HepG2 (cell line): ENCODE data around the gene NIPAL1. TPM values are rescaled to one million over a fixed set of nuclear protein-coding genes. Genes with fewer than 3 reads are reported as not detected.

Experiments used
- DMAP1 ChIP-seq: IDR thresholded peaks from 2 replicates; pipeline ENCODE4 v1.6.1; 2016
- POGZ ChIP-seq: sonication (generic); formaldehyde crosslinking; IDR thresholded peaks from 2 replicates; pipeline ENCODE4 v1.4.0; 2020; ENCODE audit warnings: mild to moderate bottlenecking, missing genetic modification reagents
- ZKSCAN5 ChIP-seq: sonication (generic); formaldehyde crosslinking; IDR thresholded peaks from 2 replicates; pipeline ENCODE4 v1.5.1; 2020; ENCODE audit warnings: mild to moderate bottlenecking, missing genetic modification reagents
- ZNF460 ChIP-seq: sonication (generic); formaldehyde crosslinking; IDR thresholded peaks from 2 replicates; pipeline ENCODE4 v1.5.1; 2020; ENCODE audit warnings: missing genetic modification reagents, mild to moderate bottlenecking, borderline replicate concordance
- polyA plus RNA-seq, 8 experiments: library from polyadenylated mRNA; depleted of rRNA in 3 of 8; stranded (reverse) in 7 of 8; unstranded in 1 of 8; fragments of >200 nt; fragmentation: Illumina TruSeq in 4 of 8; extraction: Trizol in 4 of 8; gene quantifications; 2 replicates each; pipeline versions ENCODE4 v1.2.1 to v1.2.3, GENCODE V29; 2011 to 2016; ENCODE audit warnings: low read depth in 4 of 8, missing spikeins in 1 of 8, mixed read lengths in 1 of 8; ENCODE audit not compliant: insufficient read depth in 1 of 8
- total RNA-seq, 5 experiments: library from RNA; depleted of rRNA; stranded (reverse); fragments of >200 nt; fragmentation: Illumina TruSeq; extraction: Trizol; gene quantifications; 2 replicates each; pipeline ENCODE4 v1.2.3, GENCODE V29; 2016; ENCODE audit warnings: low read depth in 1 of 5
- TF ChIP-seq, protein P1 (sequence below): sonication (generic); formaldehyde crosslinking; IDR thresholded peaks from 2 replicates; pipeline ENCODE4 v1.9.0; 2022; ENCODE audit warnings: missing genetic modification reagents, mild to moderate bottlenecking, borderline replicate concordance
- TF ChIP-seq, protein P2 (sequence below): sonication (generic); formaldehyde crosslinking; IDR thresholded peaks from 2 replicates; pipeline ENCODE4 v1.4.0; 2020; ENCODE audit warnings: missing genetic modification reagents, mild to moderate bottlenecking, borderline replicate concordance
- TF ChIP-seq, protein P3 (sequence below): sonication (generic); formaldehyde crosslinking; IDR thresholded peaks from 2 replicates; pipeline ENCODE4 v1.4.0; 2020; ENCODE audit warnings: mild to moderate bottlenecking, missing genetic modification reagents, borderline replicate concordance
- TF ChIP-seq, protein P4 (sequence below): sonication (generic); formaldehyde crosslinking; IDR thresholded peaks from 2 replicates; pipeline ENCODE4 v1.4.0; 2020; ENCODE audit warnings: mild to moderate bottlenecking, missing genetic modification reagents

The NIPAL1 gene
- total and polyA plus RNA-seq, 2 of the 13 experiments (the other 11 are each of a cell fraction or from before 2014, with no cell fraction given), result 1.4 to 3.4 TPM

DNA sequence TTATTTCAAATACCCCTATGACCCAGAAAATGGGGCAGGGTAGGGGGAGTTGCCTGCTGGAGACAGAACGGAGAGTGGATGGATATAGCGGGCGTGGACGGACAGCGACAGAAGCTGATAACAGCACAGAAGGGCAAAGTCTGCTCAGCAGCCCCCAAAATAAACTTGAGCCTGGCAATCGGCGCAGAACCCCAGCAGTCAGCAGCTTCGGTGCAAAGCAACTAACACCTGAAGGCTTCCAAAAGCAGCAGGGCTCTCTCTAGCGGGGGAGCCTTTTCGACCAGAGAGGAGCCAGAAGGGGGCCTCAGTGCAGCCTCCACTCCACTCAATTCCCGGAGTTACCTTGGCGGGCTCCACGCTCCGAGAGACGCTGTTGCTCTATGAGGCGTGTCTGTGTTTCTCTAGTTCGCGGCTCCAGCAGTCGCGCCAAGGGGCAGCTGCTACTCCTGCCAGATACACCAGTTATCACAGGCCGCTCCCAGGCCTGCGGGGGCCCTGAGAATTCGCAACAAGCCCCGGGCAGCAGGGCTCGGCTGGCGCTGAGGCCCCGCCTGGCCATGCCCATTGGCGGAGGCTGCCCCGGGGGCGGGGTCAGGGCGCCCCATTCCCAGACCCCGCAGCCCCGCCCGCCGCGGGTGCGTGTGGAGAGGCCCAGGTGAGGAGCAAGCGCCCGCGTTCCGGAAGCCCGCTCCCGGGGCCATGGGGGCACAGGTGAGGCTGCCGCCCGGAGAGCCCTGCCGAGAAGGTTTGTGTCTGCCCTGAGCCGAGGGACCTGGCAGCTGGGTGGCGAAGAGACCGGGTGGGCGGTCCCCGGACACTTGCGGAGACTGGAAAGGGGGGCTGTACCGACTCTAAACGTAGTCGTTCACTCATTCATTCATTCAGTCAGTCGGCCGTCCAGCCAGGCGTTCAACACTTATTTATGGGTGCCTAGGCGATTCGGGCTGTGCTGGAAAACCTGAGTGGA, at the start of gene NIPAL1, which contains the start of gene CNGA1 (continued):
- TF ChIP-seq, protein P1, sequence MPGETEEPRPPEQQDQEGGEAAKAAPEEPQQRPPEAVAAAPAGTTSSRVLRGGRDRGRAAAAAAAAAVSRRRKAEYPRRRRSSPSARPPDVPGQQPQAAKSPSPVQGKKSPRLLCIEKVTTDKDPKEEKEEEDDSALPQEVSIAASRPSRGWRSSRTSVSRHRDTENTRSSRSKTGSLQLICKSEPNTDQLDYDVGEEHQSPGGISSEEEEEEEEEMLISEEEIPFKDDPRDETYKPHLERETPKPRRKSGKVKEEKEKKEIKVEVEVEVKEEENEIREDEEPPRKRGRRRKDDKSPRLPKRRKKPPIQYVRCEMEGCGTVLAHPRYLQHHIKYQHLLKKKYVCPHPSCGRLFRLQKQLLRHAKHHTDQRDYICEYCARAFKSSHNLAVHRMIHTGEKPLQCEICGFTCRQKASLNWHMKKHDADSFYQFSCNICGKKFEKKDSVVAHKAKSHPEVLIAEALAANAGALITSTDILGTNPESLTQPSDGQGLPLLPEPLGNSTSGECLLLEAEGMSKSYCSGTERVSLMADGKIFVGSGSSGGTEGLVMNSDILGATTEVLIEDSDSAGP, result peak; percentile 55; the same call in 1 of the 2 replicates
- TF ChIP-seq ZKSCAN5 (CRISPR knock-in tag), result no peak
- TF ChIP-seq, protein P2, sequence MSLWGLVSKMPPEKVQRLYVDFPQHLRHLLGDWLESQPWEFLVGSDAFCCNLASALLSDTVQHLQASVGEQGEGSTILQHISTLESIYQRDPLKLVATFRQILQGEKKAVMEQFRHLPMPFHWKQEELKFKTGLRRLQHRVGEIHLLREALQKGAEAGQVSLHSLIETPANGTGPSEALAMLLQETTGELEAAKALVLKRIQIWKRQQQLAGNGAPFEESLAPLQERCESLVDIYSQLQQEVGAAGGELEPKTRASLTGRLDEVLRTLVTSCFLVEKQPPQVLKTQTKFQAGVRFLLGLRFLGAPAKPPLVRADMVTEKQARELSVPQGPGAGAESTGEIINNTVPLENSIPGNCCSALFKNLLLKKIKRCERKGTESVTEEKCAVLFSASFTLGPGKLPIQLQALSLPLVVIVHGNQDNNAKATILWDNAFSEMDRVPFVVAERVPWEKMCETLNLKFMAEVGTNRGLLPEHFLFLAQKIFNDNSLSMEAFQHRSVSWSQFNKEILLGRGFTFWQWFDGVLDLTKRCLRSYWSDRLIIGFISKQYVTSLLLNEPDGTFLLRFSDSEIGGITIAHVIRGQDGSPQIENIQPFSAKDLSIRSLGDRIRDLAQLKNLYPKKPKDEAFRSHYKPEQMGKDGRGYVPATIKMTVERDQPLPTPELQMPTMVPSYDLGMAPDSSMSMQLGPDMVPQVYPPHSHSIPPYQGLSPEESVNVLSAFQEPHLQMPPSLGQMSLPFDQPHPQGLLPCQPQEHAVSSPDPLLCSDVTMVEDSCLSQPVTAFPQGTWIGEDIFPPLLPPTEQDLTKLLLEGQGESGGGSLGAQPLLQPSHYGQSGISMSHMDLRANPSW (CRISPR knock-in tag), result peak; percentile 81; the same call in 1 of the 2 replicates
- TF ChIP-seq POGZ (CRISPR knock-in tag), result peak; percentile 28; the same call in 1 of the 2 replicates
- TF ChIP-seq, protein P3, sequence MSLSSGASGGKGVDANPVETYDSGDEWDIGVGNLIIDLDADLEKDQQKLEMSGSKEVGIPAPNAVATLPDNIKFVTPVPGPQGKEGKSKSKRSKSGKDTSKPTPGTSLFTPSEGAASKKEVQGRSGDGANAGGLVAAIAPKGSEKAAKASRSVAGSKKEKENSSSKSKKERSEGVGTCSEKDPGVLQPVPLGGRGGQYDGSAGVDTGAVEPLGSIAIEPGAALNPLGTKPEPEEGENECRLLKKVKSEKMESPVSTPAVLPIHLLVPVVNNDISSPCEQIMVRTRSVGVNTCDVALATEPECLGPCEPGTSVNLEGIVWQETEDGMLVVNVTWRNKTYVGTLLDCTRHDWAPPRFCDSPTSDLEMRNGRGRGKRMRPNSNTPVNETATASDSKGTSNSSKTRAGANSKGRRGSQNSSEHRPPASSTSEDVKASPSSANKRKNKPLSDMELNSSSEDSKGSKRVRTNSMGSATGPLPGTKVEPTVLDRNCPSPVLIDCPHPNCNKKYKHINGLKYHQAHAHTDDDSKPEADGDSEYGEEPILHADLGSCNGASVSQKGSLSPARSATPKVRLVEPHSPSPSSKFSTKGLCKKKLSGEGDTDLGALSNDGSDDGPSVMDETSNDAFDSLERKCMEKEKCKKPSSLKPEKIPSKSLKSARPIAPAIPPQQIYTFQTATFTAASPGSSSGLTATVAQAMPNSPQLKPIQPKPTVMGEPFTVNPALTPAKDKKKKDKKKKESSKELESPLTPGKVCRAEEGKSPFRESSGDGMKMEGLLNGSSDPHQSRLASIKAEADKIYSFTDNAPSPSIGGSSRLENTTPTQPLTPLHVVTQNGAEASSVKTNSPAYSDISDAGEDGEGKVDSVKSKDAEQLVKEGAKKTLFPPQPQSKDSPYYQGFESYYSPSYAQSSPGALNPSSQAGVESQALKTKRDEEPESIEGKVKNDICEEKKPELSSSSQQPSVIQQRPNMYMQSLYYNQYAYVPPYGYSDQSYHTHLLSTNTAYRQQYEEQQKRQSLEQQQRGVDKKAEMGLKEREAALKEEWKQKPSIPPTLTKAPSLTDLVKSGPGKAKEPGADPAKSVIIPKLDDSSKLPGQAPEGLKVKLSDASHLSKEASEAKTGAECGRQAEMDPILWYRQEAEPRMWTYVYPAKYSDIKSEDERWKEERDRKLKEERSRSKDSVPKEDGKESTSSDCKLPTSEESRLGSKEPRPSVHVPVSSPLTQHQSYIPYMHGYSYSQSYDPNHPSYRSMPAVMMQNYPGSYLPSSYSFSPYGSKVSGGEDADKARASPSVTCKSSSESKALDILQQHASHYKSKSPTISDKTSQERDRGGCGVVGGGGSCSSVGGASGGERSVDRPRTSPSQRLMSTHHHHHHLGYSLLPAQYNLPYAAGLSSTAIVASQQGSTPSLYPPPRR, result no peak
- TF ChIP-seq DMAP1 (CRISPR knock-in tag), result peak; percentile 41
- TF ChIP-seq, protein P4, sequence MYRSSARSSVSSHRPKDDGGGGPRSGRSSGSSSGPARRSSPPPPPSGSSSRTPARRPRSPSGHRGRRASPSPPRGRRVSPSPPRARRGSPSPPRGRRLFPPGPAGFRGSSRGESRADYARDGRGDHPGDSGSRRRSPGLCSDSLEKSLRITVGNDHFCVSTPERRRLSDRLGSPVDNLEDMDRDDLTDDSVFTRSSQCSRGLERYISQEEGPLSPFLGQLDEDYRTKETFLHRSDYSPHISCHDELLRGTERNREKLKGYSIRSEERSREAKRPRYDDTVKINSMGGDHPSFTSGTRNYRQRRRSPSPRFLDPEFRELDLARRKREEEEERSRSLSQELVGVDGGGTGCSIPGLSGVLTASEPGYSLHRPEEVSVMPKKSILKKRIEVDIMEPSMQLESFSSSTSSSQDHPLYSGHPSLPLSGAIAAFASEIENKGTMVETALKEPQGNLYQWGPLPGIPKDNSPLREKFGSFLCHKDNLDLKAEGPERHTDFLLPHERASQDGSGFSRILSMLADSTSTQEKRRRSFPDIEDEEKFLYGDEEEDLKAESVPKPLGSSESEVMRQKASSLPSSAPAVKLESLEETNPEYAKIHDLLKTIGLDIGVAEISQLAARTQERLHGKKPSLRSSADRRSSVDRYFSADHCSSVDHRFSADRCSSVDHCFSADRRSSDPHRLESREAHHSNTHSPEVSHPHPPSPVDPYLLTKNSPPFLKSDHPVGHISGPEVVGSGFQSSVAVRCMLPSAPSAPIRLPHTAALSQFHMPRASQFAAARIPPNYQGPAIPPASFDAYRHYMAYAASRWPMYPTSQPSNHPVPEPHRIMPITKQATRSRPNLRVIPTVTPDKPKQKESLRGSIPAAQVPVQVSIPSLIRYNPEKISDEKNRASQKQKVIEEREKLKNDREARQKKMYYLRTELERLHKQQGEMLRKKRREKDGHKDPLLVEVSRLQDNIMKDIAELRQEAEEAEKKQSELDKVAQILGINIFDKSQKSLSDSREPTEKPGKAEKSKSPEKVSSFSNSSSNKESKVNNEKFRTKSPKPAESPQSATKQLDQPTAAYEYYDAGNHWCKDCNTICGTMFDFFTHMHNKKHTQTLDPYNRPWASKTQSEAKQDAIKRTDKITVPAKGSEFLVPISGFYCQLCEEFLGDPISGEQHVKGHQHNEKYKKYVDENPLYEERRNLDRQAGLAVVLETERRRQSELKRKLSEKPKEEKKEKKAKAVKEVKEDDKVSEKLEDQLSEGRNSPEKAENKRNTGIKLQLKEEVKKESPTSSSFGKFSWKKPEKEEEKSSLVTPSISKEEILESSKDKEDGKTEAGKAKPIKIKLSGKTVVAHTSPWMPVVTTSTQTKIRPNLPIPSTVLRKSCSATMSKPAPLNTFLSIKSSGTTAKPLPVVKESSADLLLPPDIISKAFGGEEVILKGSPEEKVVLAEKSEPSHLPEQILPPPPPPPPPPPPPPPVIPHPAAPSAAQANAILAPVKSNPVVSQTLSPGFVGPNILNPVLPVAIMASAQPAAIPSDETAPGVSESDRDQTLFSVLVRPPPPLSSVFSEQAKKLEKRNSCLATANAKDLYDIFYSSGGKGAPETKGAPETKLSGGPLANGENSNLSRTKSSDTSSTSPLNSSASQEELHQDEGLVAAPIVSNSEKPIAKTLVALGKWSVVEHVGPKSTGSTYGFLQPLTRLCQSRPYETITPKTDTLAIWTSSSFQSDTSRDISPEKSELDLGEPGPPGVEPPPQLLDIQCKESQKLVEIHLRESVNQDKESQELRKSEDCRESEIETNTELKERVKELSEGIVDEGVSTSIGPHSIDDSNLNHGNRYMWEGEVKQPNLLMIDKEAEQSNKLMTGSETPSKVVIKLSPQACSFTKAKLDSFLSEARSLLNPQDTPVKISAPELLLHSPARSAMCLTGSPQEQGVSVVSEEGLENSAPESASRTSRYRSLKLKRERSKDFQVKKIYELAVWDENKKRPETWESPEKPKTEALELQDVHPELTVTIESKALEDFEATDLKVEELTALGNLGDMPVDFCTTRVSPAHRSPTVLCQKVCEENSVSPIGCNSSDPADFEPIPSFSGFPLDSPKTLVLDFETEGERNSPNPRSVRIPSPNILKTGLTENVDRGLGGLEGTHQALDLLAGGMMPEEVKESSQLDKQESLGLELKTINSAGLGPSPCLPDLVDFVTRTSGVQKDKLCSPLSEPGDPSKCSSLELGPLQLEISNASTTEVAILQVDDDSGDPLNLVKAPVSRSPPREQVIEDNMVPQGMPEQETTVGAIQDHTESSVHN (CRISPR knock-in tag), result no peak
- TF ChIP-seq ZNF460, result no peak
